ENCODE data around the gene ARFGAP3. TPM values are rescaled to one million over a fixed set of nuclear protein-coding genes. Genes with fewer than 3 reads are reported as not detected.

The ARFGAP3 gene
- total and polyA plus RNA-seq, 4 donors, result 25.8 to 42.9 (median 42.3) TPM

DNA sequence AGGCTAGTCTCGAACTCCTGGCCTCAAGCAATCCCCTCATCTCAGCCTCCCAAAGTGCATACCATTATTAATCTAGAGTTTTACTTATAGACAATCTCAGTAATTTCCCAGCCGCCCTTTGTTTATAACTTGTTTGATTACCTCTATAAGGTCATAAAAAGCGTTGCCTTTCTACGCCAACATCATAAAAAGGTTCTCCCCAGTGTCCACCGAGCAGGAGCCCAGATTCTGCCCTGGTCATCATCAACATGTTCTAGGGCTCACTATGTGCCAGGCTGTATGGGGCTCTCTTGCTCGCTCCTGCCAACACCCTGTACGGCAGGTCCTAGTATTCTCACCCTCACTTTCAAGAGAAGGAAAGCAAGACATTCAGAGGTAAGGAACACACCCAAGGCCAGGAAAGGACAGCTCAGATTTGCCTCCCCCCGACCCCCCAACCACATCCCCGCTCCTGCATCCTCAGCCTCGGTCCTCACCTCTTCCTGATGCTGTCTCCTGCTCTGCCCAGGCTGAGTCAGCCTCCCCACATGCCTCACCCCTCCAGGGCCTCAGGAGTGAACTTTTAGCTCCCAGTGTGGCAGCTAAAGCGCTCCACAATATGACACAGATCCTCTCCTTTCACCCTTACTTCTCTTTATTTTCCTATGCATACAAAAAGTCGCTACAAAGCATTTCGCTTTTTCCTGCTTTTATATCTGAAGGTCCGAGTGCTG, 14.3 kb downstream of the ARFGAP3 start:
- Histone ChIP-seq H3K9me3 (ENCODE audit: control insufficient read depth in 4 of 4, insufficient read depth in 3 of 4, low read length in 3 of 4) (no peaks in the 10 kb centered on the region), H3K36me3 (ENCODE audit: control insufficient read depth in 4 of 4, insufficient read depth in 4 of 4, low read length in 4 of 4) (peaks cover 11 to 23% (median 15%) of the 10 kb centered on the region in 4 donors), H3K9ac (ENCODE audit: insufficient read depth in 1 of 2, low read length in 2 of 2) (no peak overlapping the region), H3K4me3 (no peak overlapping the region), H3K27ac (ENCODE audit: low read depth in 1 of 2, low read length in 1 of 2) (no peak overlapping the region), H3K27me3 (ENCODE audit: control insufficient read depth in 3 of 3, insufficient read depth in 3 of 3, low read length in 2 of 3) (no peaks in the 10 kb centered on the region), H3K4me1 (ENCODE audit: control insufficient read depth in 5 of 5, insufficient read depth in 5 of 5, low read length in 5 of 5) (peaks cover 0 to 5% (median 0%) of the 10 kb centered on the region in 5 donors)
- 91 to 92% methylated on average over 14 of the region's 14 CpGs for WGBS, 2 donors
- TF ChIP-seq CTCF (IDR thresholded peaks at IDR 0.05; ENCODE audit: control extremely low read depth, extremely low read depth), result no peak
- DNase-seq (no peak), ATAC-seq (ENCODE audit: insufficient read depth, low FRiP score) (no peak)

DNA sequence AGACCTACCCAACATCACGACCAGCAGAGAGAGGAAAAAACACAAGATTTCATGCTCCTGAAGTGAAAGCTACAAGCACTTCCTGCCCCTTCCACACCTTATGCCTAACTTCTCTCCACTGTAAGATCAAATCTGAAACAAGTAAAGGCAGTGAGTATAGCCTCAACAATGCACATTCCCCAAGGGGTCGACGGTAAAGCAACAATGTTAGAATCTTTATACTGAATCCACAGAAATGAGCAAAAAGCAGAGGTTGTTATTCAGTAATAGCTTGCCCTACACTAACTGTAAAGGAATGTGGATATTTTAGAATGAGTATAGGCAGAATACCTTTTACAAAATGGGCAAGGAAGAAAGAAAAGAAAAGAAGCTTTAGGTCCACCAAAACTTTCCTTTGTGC, 15.6 kb downstream of the ARFGAP3 start:
- peaks cover 0 to 5% (median 0%) of the 10 kb centered on the region in 5 donors for H3K4me1 ChIP-seq (ENCODE audit: control insufficient read depth in 5 of 5, insufficient read depth in 5 of 5, low read length in 5 of 5)
- TF ChIP-seq CTCF (IDR thresholded peaks at IDR 0.05; ENCODE audit: control extremely low read depth, extremely low read depth), result no peak
- peaks cover 6 to 25% (median 17%) of the 10 kb centered on the region in 4 donors for H3K36me3 ChIP-seq (ENCODE audit: control insufficient read depth in 4 of 4, insufficient read depth in 4 of 4, low read length in 4 of 4)
- WGBS, 2 donors, result 57 to 83% methylated on average over 3 of the region's 3 CpGs
- DNase-seq, result no peak
- no peak for ATAC-seq (ENCODE audit: insufficient read depth, low FRiP score)
- H3K27ac ChIP-seq (ENCODE audit: low read depth in 1 of 2, low read length in 1 of 2), result no peak overlapping the region
- no peaks in the 10 kb centered on the region for H3K9me3 ChIP-seq (ENCODE audit: control insufficient read depth in 4 of 4, insufficient read depth in 3 of 4, low read length in 3 of 4)
- H3K27me3 ChIP-seq (ENCODE audit: control insufficient read depth in 3 of 3, insufficient read depth in 3 of 3, low read length in 2 of 3), result no peaks in the 10 kb centered on the region
- no peak overlapping the region for H3K4me3 ChIP-seq
- no peak overlapping the region for H3K9ac ChIP-seq (ENCODE audit: insufficient read depth in 1 of 2, low read length in 2 of 2)

- Histone ChIP-seq H3K36me3 (ENCODE audit: control insufficient read depth in 4 of 4, insufficient read depth in 4 of 4, low read length in 4 of 4) (peaks cover 9 to 29% (median 22%) of the 10 kb centered on the region in 4 donors), H3K27me3 (ENCODE audit: control insufficient read depth in 3 of 3, insufficient read depth in 3 of 3, low read length in 2 of 3) (no peaks in the 10 kb centered on the region), H3K9me3 (ENCODE audit: control insufficient read depth in 4 of 4, insufficient read depth in 3 of 4, low read length in 3 of 4) (no peaks in the 10 kb centered on the region), H3K4me1 (ENCODE audit: control insufficient read depth in 5 of 5, insufficient read depth in 5 of 5, low read length in 5 of 5) (no peaks in the 10 kb centered on the region), H3K27ac (ENCODE audit: low read depth in 1 of 2, low read length in 1 of 2) (no peak overlapping the region), H3K9ac (ENCODE audit: insufficient read depth in 1 of 2, low read length in 2 of 2) (no peak overlapping the region), H3K4me3 (no peak overlapping the region)
- no peak for ATAC-seq (ENCODE audit: insufficient read depth, low FRiP score)
- DNase-seq, result no peak
- 90 to 97% methylated on average over 4 of the region's 4 CpGs for WGBS, 2 donors
- no peak for TF ChIP-seq CTCF (IDR thresholded peaks at IDR 0.05; ENCODE audit: control extremely low read depth, extremely low read depth)
Measured at GRCh38 chr22:42837556-42837955, 19.5 kb downstream of the ARFGAP3 start.

All from lung (tissue), 12 donors.